HL-60/S4 treated with retinoic acid at 250 ng/mL for 4 days and 3 days (cell line): ENCODE measurements around the gene NTF3.

Source experiments
- in situ Hi-C: fragments of 300-500 bp; cut with MboI; formaldehyde crosslinking; loops from 2 replicates; pipeline ENCODE4 v1.7.0; 2022; ENCODE audit warnings: low sequenced_read_pairs

The NTF3 gene

DNA sequence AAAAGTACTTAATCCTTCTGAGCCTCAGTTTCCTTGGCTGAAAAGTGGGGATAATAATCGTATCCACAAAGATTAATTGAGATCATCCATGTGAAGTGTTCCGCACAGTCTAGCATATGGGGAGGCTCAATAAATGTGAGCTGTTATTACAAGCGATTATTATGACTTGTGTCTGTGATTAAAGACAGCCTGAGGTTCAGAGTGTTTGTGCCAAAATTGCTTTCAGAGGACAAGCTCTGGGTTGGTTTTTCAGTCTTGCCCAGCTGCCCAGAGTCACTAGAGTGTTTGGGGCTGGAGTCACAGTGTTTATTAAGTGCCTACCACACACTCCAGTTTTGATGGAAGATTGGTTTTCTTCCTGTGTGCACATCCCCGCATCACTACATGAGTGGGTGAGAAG is 53.5 kb downstream of the NTF3 start:
- in situ Hi-C loops = no loop called here

DNA sequence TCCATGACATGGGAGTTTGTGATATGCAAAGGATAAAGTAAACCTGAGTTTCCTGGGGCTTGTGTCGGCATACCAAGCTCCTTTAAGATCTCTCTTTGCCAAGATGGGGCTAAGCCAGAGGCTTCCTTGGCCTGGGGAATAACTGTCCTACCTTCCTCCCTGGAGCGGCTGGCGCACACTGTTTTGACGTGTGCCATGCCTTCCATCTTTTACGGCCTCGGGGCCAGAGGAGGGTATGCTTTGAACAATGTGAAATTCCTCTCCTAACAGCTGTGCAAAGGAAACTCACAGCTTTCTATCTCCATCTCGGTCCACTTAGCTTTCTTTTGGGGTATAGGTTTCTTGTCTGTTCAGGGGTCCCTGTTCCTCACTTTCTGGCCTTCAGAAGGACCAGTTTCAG is 55.2 kb downstream of the NTF3 start:
- in situ Hi-C loops = no loop called here

DNA sequence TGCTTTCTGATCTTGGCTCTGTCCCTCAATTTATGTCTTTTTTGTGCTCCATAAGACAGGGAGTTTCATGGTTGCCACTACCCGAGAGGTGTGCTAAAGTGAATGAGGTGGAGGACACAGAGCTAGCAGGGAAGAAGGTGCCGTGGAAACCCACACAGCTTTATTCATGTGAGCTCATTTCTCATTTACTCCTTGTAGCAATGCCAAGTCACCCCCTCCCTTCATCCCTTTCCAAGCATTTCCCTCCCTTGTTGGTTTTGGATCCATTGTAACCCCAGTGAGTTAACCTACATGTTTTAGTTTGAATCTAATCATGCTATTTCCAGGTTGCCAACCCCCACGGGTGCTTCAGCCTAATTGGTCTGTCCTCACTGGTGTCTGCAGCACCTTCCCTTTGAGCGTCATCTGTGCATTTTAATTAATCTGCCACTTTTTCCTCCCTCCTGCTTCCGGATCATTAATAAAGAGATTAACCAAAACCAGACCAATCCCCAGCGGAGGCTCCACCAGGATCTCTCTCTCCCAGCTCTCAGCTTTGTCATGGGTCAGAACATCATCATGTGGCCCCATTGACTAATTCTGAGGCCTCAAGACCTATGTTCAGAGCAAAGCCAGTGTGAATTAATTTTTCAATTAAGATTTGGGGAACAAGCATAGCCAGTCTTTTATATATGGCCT is 56.2 kb downstream of the NTF3 start:
- in situ Hi-C loops = no loop called here

DNA sequence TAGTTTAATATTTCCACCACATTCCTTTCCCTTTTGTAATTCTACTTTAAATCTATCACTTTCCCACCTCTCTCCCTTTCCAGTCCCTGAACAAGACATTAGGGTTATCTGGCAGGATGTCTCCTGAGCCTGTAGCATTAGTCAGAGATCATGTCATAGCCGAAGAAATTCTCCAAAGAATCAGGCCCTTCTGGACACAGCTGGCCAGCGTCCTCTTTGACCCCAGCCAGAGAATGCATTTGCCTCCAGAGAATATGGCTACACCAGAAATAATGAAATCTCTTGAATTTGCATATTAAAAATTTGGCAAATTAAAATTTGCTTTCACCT is 56.7 kb downstream of the NTF3 start:
- in situ Hi-C loops = no loop called here

DNA sequence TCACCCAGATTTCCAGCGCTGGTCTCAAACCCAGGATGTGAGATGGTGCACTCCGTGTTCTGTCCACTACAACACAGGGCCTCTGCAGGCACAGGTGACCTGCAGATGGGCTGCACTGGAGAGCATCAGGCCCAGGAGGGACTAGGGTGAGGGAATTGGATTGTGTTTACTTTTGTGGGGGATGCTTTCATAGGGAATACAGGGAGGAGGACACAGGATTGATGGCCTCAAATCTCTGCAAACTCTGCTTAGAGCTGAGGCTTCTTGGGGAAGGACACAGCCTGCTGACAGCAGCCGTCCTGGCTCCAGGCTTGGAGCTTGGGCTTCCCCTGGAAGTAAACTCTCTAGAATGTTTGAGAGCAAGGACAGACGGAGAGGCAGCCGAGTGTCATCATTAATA is 57.1 kb downstream of the NTF3 start:
- in situ Hi-C loops = no loop called here

DNA sequence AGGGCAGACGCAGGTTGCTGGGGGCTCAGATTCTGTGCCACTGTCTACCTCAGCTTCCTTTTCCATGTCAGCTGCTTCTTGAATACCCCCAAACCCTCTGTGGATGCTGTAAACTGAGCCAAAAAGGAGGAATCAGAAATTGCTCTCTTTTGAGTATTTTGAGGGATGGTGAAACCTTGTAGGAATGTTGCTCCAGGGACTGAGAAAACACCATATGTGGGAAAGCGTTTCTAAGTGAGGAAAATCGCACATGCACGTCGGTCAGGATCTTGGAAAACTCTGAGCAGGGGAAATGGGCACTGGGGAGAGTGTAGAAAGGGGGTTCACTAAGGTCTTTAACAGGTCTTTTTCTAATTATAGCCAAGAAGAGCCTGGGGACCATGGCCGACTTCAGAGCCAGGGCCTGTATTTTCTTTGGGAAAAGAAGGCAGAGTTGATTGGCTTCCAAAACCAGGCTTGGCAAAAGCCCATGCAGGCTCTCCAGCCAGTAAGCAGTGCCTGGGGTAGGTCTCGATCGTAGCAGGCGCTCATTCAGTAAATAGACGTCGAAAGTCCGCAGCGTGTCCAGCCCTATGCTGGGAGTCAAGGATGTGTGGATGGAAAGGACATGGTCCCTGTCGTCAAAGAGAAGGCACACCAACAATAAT is 58.0 kb downstream of the NTF3 start:
- in situ Hi-C loops = no loop called here

DNA sequence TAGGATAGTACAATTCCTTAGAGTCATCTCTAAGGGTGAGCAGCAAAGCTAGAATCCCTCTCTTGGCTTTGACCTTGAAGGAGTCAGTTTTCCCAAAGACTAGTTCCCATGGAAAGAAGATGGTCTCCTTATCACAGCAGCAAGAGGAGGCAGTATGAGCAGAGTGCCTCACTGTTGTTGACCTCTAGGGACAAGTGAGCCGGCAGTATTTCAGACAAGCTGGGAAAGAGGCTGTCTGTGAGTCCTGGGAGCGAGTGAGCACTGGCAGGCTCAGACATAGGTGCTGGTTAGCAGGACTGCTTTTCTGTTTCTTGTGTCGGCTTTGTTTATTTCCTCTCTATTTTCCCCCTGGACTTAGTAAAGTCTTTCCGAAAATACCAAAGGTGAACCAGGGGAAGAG is 60.7 kb downstream of the NTF3 start:
- in situ Hi-C loops = no loop called here

DNA sequence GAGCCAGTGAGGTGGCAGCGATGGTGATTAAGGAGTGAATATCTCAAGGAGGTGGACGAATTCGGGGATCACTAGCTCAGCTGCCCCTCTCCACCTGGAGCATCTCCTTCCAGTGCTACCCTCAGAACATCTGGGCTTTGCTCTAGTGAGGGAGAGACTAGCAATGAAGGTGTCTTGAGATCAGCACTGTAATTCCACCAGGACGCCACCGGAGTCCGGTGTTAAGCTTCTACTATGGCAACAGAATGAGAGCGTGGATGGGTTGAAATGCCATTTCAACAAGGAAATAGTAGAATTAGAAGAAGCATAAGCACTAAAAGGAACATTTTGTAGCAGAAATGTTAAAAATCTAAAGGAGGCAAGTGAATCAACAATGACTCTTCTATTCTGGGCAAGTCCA is 61.1 kb downstream of the NTF3 start:
- in situ Hi-C loops = no loop called here

DNA sequence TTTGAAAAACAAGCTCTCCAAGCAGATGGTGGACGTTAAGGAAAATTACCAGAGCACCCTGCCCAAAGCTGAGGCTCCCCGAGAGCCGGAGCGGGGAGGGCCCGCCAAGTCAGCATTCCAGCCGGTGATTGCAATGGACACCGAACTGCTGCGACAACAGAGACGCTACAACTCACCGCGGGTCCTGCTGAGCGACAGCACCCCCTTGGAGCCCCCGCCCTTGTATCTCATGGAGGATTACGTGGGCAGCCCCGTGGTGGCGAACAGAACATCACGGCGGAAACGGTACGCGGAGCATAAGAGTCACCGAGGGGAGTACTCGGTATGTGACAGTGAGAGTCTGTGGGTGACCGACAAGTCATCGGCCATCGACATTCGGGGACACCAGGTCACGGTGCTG is 62.4 kb downstream of the NTF3 start:
- in situ Hi-C loops = no loop called here

DNA sequence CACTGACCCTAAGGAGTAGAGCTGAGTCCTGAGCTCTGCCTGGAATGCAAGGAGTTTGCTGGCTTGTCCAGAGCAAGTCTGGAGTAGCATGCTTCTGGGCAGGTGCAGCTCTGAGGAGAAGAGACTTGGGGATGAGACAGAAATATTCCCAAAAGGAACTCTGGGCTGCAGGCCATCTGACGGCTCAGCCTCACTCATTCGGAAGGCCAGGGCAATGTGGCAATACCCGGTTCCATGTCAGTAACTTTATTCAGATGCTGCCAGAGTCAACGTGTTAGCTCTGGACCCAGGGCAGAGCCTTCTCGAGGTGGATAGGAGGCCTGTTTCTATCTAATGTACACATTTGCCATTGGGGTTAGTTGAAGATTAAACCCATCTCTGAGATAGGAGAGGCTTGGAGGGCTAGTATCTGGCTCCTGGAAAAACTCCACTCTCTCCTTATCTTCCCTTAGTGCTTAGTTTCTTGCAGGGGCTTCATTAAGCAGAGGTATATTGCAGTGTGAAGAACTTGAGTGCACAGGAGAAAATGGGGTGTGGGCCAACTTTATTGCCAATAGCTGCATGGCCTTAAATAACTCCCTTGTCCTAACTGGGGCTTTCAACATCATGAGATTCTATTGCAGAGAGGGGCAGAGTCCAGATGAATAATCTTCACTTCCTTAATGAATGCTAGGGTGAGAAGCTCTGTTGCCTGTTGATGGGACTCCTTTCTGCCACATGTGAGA is 65.6 kb downstream of the NTF3 start:
- in situ Hi-C loops = no loop called here

DNA sequence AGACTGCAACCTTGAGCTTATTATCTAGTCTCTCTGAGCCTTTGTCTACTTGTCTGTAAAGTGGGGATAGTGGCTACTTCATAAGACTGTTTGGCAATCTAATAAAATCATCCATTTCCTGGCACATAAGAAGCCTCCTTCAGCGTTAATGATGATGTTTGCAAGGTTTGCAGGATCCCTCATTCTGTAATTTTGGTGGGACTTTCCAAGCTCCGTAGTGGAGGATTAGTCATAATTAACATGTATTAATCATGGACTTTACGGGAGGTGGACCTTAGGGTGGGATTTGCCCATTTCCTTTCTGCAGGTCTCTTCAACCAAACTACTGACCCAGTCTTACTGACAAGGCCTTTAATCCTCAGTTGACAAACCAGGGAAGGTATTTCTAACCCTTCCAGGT is 66.2 kb downstream of the NTF3 start:
- in situ Hi-C loops = no loop called here

DNA sequence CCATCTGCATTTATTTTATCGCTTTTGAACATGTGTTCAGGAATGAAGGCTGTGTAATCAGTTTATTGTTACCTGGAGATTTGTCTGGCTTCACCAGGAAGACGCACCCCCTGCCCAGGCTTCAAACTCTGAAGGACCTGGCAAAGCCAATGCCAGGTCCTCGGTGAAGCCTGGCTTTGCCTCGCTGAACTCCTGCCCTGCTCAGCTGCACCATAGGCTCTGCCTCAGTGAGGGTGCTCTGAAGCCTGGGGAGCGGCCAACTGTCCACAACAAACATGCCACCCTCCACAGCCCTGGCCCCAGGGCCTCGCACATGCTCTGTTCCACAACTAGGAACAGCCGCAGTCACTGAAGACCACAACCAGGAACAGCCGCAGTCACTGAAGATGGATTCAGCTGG is 66.9 kb downstream of the NTF3 start:
- in situ Hi-C loops = no loop called here

DNA sequence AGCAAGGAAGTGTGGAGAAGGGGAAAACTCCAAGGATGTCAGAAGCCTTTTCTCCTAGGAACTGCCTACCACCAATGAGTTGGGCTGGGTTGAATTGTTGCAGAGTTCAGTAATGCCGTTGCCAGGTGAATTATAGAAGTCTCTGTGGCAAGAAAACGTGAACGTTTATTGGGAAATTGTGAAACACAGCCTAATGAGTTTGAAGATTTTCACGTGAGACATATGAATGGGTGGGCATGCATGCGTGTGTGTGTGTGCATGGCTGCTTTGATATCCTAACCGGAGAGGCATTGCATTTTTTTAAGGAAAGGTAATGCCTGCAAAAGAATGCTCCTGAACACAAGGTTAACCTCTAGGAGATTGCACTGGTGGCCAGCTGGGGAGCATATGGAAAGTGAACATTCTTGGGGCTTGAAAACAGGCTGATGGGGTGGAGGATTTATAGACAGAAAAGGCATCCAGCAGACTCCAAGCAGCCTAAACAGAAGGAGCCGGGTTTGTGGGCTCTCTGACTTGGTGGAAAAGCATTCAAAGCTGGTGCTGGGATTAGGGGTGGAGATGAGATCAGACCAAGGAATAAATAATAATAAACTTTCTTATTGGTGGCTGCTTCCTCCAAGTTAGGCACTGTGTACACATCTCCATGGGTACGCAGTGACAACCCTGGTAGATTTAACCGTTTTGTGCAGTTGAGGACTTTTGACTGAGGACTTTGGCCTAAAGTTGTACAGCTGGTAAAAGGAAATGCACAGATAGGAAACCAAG is 67.8 kb downstream of the NTF3 start:
- in situ Hi-C loops = no loop called here

DNA sequence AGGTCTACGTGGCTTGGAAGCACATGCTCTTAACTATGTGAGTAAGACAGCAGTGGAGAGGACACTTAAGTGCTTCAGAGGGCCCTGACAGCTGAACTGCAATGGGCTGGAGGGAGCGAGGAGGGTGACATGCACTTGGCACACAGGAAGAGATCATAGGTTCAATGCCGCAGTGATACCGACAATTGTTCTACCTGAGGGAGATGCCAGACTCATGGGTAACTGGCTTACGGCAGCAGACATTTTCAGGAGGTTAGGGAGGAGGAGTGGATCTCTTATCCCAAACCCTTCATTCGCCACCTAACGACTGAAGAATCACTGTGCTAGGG is 68.4 kb downstream of the NTF3 start:
- in situ Hi-C loops = no loop called here

DNA sequence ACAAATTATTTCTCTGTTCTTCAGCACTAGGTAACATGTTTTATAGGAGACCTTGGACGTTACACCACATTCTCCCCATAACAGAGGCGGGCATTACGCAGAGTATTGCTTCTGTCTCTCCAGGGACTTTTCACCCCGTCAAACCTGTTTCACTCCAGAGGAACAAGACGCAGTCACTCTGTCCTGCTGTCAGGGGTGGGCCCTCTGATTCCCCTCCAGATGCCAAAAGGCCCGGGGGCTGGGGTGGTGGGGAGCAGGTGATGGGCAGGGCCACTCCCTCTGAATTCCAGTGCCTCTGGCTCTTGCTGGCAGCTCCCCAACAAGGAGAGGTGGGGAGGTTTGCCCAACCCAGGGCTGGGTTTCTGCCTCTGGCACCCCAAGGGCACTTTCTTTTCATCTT is 71.9 kb downstream of the NTF3 start:
- in situ Hi-C loops = no loop called here

DNA sequence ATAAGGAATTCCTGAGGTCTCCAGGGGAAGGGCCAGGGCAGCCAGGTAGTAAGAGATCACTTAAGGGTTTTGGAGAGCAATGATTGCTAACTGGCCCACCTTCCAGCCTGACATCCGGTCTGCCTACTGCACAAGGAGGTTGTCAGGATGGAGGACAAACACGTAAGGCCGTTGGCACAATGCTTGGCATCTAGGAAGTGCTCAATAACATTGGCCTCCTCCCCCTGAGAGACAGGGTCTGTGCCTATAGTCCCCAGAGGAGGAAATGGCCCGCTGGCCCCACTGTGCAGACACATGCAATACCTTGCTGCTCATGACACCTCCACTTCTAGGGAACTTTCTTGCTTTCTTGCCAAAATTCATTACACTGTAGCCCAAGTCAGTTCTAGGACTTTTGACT is 73.2 kb downstream of the NTF3 start:
- in situ Hi-C loops = no loop called here

DNA sequence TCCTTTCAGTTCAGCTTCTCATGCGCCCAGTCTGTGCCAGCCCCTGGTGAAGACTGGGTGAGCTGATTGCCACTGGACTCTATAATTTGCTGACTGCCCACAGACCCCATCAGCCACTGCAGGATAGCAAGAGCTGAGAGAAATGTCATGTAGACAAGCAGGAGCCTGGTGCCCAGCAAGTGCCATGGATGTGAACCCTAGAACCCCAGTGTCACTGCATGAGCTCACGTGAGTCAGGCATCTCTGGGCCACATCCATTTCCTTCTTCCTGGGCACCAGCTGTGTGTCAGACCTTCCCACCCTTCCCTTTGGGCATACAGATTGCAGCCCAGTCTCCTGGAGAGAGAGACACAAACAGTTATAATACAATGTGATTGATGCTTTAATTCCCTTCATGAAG is 73.8 kb downstream of the NTF3 start:
- in situ Hi-C loops = no loop called here

DNA sequence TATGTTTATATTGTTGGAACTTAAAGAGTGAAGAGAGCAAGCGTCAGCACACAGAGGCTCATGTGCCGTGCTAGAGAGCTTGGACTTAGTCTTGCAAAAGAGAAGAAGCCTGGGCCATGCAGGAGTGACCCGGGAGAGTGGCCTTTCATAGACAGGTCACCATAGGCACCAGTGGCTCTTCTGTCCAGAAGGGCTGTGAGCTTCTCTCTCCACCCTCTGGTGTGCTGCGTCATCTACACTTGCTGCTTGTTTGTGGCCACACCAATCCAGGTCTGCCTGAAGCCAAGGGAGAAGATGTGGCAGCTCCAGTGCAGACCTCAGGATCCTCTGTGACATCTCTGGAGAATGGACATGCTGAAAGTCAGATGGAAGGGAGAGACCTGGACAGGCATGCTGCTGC is 74.4 kb downstream of the NTF3 start:
- in situ Hi-C loops = no loop called here

DNA sequence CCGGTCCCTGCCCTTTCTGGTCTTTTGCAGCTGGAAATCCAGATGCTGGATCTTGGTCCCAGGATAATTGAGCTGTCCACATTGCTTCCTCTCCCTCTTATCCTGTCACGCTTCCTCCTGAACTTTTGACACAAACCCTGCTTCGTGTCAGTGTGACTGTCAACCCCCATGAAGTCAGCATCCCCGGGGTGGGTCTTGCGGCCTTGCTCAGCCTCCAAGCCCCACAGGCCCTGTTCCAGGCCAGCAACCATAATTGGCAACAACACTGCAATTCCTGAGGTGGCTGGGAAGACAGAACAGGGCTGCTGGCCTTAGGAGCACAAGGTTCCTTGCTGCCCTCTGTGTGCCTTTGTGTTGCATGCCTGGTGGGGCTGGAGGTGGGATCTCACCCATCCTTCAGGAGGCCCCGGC is 74.9 kb downstream of the NTF3 start:
- in situ Hi-C loops = no loop called here

DNA sequence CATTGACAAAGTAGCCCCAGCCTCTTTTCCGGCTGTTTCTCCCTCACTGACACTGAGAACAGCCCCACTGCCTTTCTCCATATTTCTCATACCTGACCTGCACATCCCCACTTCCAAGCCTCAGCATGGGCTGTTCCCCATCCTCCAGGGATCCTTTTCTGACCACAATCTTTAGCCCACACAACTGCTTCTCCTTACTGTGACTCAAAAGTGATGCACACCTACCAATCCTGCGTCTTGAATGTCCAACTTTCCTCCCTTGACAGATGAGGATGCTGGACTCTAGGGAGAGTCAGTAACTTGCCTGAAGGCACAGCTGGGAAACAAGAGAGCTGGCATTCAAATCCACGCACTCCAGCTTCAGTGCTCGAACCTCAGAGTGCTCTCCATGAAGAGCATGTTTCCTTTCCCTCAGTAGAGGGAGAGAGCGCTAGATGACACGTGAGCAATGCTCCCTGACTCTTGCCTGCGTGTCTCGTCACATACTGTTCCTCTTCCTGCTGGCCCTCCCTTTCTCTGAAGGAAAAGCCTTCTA is 75.6 kb downstream of the NTF3 start:
- in situ Hi-C loops = no loop called here

DNA sequence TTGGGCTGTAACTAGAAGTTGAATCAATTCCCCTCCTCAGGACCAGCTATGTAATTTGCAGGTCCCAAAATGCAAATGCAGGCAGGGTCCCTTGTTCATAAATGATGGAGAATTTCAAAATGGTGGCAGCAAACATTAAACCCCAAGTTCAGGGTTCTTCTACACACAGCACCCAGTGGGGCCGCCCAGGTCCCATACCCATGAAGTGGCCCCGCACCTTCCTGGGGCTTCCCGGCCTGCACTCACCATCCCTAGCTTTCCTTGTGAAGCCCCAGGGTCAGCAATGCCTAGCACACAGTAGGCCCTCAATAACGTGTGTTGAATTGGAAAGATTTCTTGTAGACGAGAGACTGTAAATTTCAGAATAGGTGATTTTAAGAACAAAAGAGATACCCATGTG is 76.0 kb downstream of the NTF3 start:
- in situ Hi-C loops = no loop called here

DNA sequence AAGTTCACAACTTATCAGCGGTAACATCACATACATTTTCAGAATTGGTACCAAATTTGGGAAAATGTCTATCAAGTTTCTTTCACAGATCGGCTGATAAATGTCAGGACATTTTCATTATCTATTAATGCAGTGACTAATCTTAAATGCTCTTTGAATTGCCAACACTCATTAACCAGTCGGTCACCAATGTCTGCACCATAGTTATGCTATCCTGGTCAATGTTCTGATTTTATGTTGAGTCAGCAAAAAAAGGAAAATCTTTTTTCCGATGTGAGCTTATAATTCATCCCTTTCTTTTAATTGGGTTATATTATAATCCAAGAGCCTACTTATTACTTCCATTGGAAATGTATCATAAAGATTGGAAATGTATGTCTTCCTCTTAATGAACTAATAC is 77.2 kb downstream of the NTF3 start:
- in situ Hi-C loops = no loop called here
